HG03354 (cell line): ENCODE results near the gene GNAS.
"Not testable (repeated sequence)": the region's sequence is repeated elsewhere in the genome, so short reads cannot be mapped to it uniquely, and the experiment has no call there.

Source experiments
- ATAC-seq: cut with Tn5 transposase; IDR thresholded peaks from one replicate; pipeline ENCODE4 v1.9.1; 2021; ENCODE audit warnings: mild to moderate bottlenecking; ENCODE audit not compliant: unreplicated experiment, poor library complexity, severe bottlenecking

GNAS gene

DNA sequence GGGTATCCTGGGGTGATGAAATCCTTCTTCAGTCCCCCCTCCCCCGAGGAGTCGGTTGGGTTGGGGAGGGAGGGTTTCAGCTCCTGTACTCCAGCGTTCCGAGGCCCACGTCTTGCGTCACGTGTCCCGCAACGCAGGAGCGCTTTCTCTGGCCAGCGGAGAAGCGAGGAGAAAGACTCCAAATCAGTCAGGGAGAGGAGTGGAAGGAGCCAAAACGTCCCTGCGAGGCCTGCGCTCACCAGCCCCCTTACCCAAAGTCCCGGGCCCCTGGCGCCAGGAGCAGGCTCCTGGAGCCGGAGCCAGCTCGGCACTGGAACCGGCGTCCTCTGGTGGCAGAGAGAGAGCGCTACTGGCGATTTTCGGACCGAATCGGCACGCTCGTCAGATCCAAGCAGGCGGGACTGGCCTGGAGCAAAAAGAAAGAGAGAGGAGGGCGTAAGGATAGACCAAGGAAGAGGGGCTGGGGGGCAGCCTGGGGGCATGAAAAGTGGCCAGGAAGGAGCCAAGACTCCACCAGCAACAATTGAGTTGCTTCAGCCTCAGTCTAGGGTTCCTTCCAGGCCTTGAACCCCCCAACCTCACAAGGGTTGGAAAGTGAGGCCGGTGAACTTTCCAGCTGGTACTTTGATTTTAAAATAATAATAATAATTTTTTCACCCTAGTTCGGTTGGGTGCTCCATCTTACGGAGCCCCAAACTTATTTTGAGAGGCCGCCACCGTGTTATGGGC is at the start of gene GNAS:
Gene GNAS (plus strand): TSS at position 174 of the 729 bp plus-strand sequence.
- ATAC-seq, result no peak

DNA sequence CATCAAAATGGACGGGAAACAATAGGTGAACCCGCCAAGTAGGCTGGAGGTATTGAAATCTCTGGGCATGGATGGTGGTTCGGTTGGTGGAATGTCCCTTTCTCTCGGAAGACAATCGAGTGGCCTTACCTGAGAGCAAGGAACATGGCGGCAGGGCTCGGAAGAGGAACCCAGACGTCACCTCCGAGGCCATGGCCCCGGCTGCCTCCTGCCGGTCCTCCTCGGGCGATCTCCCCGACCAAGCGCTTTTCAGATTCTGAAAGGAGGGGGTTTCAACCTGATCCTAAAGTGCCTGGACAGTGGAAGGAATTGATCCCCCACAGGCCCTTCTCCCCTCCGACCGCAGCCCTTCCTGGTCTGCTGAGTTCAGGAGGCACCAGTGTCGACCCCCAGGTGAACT is 49.0 kb upstream of the GNAS start:
- ATAC-seq, result no peak

DNA sequence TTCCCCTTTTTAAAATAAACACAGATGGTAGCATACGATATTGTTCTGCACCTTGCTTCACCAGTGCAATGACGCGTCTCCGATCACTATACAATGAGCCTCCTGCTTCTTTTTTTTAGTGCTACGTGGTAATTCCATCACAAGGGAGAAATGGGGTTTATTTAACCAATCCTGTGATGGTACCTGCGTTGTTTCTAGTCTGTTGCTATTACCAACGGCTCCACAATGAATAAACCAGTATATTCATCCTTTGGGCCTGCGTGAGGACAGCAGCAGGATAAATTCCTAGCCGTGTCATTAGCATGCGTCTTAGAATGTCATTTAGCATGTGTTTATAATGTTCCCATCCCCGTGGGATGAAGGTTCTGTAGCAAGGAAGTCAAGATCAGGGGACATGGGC is 44.7 kb upstream of the GNAS start:
- ATAC-seq, result no peak

DNA sequence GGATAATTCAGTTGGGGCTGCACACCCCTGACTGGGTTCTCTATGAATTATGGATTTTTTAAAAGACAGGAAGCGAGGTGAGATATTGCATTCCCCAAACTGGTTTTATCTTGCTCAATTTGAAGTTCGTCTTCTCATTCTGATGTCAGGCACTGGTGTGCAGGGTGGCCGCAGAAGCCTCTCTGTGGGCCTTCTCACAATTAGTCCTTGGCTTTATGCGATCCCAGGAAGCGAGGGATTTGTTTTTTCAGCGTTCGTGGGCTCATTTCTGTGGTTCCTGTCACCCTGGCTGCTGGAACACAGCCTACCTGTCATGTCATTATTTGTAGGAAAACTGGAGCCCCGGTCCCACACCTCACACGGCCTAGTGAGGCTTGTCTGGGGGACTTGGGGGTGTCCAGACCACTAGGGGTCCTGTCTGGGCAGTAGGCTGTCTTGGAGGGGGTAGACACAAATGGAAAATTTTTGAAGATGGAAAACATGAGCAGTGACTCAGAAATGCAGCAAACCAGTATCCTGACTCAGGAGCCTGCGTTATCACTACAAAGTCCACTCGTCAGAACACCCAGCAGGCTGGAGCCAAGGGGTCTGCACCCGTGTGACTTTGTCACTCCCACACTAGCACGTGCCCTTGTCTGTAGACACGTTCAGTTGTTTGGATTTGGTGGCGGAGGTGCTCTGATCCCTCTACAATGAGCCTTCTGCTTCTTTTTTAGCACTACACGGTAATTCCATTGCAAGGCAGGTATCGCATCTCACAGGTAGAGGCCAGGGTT is 44.1 kb upstream of the GNAS start:
- ATAC-seq, result no peak

DNA sequence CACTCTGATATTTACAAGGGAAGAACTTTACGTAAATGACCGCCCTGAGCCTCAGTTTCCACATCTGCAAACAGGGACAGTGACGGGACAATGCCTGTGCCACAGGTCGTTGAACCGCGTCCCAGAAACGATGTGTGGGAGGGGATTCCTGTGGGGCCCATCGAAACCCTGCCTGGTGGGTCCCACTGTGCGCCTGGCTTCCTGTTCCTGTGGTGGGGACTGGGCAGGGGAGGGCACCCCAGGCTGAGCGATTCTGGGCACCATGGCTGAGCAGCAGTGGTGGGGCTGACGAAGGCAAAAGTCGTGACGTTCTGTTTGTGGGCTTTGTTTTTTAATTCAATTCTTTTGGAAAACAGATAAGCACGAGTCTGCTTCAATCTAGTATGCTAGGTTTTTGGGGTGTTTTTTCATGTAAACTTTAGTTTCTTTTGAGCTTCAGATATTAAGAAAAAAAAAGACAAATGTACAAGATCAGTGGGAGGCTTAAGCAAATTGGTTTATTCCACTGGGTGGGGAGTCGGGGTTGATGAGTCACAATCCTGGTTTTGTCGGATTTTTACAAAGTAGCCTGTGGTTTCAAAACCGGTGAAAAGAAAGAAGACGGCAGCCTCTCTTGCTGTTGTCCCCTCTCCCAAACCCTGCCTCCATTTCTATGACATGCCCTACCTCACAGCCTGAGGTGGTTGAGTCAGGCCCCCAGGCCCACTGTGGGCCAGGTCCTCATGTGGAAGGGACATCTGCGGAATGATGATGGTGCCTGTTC is 42.2 kb upstream of the GNAS start:
- ATAC-seq, result no peak

DNA sequence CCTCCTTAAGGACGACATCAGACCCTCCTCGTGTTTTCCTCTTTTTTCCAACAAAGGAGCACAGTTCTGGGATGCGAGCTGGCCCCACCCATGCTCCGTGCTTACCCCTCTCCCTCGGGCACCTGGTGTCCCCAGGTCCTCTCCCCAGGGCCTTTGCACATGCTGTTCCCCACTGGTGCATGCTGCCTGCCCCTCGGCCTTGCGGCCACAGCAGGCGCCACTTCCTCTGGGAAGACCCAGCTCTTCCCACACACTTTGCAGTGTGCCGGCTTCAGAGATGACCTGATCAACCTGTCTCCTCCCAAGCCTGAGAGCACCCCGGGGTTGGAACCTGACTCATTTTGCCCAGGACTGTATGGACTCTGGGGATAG is 41.7 kb upstream of the GNAS start:
- ATAC-seq, result no peak

DNA sequence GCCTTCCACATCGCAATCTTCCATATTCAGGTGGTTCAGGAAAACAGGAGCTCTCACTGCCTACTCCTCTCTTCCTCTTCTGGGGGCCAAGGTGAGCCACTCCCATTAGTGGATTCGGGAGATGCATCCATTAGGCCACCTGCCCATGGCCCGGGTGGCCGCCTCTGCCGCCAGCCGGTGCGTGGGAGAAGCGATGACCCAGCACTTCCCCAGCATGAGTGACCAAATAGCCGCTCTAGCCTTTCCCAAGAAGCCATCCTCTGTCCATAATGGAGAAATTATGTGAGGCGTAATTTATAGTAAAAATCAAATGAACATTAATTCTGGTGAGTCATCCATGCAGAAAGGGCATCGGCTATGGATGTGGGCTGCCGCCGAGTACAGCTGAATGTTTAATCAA is 41.2 kb upstream of the GNAS start:
- no peak for ATAC-seq

DNA sequence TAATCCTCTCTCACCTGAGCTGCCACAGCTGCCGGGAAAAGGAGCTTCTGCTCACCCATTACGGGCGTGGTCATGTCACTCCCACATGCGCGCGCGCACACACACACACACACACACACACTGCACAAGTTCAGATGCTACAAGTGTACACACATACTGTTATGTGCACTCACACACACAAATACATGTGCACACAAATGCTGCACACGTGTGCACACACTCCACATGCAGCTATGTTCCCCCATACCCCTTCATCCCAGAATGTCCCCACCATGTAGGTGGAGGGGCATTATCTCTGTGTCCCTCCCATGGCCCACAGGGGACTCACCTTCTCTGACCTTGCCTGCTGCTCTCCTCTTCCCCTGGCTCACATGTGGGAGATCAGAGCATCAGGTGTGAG is 39.1 kb upstream of the GNAS start:
- ATAC-seq, result no peak

DNA sequence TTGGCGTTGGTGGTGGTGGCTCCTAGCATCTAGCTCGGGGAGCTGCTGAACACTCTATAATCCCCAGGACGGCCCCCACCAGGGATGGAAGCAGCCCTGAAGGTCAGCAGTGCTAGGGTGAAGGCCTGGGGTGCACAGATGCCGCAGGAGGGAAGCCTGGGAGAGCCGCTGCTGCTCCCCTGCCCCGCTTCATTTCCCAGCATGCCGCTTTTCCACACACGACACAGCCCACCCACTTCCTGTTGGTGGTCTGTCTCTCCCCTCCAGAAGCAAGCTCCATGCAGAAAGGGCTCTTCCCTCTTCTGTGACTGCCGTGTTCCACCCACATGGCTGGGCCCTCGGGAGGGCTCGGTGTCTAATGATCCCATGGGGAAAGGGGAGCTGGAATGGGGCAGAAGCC is 37.1 kb upstream of the GNAS start:
- no peak for ATAC-seq

DNA sequence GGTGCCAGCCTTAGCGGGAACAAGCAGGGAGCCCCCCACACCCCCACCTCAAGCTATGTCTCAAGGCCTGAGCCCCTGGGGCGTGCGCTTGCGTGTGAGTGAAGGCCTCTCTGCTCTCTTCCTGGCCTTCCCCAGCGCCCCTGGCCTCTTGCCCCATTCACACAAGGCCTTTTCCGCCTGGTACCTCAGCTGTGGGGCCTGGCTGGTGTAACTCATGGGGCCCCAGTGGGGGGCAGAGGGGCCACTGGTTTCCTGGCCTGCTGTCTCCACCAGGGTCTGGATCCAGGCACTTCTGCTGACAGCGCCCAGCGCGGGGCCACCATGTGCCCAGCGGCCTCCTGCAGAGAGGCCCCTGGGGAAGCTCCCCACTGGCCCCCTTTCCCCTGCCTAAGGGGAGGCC is 36.5 kb upstream of the GNAS start:
- no peak for ATAC-seq

DNA sequence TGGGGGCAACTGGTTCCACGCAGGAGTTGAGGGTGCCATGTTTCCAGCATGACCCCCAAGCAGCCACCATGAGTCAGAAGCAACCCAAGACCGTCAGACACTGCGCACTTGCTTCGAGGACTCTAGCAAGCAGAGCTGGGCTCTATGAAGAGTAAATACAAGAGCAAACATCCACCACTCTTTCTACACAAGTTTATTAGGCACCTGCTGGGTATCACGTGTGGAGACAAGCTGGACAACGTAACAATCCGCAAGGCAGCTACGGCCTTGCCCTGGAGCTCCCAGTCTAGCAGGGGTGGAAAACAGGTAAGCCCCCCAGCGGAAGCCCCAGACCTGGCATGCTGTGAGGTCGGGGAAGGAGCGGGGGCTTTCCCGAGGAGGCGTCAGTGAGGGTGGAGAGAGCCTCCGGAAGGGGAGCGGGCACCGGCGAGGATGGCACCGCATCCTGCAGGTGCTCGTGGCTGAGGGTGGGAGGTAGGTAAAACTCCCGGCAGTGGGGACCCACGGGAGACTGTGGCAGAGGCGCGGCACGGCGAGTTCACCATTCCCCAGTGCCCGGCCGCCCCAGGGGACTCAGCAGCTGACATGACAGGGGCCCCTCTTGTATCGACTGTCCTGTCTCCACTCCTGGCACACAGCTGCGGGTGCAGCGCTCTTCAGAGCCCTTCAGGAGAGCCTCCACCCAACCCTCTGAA is 35.4 kb upstream of the GNAS start:
- no peak for ATAC-seq

DNA sequence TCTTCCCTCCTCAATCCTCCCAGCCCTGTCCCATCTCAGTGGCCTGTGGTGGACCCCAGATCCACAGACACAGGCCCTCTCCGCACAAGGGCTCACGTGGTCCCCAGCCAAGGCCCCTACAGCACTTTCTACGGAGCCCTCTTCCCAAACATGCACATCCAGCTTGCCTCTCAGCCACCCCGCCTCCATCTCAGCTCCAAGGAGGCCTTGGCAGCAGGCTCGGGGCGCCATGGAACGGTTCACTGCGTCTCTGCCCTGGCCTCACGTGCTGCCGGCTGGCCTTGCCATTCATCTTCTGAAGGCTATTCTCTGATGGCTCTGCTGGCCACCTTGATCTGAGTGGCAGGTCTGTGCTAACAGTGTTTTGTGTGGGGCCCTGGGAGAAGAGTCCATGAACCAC is 34.8 kb upstream of the GNAS start:
- ATAC-seq, result no peak

DNA sequence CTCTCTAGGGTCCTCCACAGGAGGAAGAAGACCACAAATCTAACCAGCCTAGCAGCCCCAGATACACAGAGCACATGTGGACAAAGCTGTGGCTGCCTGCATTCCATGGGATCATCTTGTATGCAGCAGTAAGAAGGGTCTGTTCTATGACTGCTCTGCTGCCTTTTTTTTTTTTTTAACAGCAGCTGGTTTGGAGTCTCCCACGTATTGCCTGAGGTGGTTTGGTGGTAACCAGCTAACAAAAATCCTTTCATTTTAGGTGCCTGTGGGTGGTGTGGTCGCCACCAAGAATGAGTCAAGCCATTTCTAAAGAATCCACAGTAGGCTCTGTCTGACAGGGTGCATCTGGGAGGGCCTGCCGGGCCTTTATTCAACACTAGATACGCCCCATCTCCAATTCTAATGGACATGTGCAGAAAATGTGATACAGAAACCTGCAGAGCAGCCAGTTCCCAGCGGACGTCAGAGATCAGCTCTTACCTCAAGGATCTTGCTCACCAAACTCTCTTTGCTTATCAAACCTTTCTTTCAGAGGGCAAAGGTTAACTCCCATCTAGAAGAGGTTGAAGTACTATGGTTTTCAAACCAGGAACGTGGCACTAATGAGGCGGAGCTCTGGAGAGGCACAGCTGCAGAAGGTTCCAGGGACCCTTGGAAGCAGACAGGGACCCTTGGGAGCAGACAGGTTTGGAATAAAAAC is 33.8 kb upstream of the GNAS start:
- no peak for ATAC-seq

DNA sequence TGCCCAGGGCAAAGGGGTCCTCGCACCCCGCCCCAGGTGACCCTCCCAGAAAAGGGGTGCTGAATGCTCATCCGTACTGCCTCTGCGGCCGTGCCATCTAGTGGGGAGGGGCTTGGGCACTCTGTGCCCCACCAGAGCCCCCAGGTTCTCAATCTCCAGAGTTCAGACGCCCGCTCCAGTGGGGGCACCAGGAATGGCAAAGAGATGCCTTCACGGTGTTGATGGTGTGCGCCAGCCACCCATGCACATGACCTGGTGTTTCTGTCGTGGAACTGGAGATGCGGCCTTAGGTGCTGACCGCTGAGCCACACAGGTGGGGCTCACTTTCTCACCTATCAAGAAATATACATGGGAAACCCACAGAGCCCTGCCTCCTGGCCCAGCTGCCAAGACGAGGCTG is 32.6 kb upstream of the GNAS start:
- no peak for ATAC-seq

DNA sequence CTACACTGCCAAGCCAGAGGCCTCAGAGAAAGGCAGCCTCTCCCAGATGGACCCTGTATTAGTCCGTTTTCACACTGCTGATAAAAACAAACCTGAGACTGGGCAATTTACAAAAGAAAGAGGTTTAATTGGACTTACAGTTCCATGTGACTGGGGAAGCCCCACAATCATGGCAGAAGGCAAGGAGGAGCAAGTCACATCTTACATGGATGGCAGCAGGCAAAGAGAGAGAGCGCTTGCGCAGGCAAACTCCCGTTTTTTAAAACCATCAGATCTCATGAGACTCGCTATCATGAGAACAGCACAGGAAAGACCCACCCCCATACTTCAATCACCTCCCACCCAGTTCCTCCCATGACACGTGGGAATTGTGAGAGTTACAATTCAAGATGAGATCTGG is 32.0 kb upstream of the GNAS start:
- not testable (repeated sequence) for ATAC-seq

DNA sequence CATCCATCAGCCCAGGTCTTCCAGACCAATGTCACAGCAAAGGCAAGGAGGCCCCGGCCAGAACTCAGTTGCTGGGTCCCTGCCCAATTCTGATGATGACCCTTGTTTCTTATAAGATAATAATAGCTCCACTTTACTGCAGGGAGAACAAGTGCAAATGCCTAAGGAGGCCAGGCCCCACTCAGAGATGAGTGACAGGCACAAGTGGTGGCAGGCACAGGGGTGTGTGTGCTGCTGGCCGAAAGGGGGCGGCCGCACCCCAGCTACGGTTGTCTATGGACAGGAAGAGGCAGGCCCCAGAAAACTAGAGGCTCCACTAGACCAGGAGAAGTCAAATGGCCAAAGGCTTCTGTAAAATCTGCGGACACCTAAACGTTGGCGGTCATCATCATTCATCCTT is 30.4 kb upstream of the GNAS start:
- ATAC-seq, result no peak

DNA sequence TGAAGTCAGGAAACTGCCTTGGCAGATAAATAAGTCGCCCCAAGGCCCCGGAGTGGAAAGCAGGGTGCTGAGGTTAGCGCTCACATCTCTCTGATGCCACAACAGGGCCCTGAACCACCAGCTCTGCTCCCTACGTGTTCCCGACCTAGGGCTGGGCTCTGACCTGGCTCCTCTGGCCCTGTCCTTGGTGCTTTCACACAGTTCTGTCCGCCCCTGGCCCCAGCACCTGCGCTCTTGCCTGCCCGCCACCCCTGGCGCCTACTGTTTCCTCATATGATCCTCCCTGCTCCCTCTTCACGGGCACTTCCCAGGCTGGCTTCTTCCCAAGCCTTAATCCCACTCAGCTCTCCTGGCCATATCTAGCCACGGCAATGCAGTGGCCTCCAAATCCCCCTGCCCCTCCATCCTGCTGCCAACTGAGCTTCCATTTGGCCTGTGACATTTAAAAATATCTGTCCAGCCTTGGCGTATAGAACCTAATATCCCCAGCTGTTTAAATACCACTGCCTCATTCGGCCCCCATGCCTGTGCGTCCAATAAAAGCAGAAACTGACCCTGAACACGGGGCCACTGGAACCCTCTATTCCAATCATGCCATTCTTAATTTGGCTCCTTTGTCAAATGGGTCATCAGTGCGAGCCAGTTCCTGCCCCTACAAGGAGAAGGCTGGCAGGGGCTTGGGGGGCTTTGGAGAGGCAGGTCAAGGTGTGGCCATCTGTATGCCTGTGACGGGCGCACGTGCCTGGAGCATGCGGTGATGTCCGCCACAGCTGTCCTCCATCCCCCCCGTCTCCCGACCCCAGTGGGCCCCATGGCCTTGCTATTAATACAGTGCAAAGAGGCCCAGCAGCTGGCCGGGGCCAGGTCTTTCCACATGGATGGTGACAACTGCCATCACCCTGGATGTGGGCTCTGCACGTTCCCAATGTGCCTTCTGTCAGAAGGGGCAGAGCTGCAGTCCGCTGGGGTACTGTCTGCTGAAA is 29.5 kb upstream of the GNAS start:
- ATAC-seq, result no peak

DNA sequence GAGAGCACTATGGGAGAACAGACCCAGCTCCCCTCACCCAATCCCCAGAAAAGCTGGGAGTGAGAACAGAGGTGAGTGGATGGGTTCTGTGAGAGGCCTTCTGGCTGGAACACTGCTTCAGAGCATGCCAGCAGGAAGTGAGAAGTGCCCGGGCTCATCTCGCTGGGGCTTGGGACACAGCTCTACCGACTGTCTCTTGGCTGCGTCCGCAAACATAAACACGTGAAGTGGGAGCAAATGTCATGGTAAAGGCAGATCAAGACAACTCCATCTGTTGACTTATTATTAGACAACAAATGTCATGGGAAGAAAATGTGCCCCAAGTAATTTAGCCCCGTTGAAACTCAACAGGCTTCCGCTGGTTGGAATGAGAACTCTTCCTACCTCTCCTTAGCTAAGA is 27.7 kb upstream of the GNAS start:
- no peak for ATAC-seq

DNA sequence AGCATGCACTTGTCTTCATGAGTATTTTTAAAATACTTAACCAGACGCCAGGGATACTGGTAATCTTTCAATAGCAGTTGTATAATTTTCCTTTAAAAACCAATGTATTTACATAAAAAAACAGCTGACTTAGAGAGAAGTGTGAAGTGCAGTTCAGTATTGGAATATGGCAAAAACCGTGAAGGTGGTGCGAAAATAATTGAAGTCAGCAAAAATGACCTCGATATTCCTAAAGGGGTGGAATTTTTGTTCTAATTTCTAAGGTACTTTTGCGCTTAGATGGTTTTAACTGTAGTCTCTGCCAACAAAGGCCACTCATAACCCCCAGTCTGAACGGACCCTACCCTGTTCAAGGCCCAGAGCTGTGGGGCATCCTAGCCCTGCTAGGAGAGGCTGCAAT is 27.1 kb upstream of the GNAS start:
- no peak for ATAC-seq
